KMS-11 (cell line): ENCODE results near the gene AMIGO2.

Source experiments
- H2AFZ ChIP-seq: fragments of 200-600 bp; sonication (generic); 2 replicates; pipeline ENCODE4 v1.6.1; 2016; ENCODE audit warnings: antibody characterized with exemption, mixed run types, low read depth
- H3K27ac ChIP-seq: fragments of 200-600 bp; sonication (generic); 2 replicates; pipeline ENCODE4 v1.6.1; 2016; ENCODE audit warnings: mild to moderate bottlenecking, mixed run types
- H3K27me3 ChIP-seq: fragments of 200-600 bp; sonication (generic); 2 replicates; pipeline ENCODE4 v1.6.1; 2017; ENCODE audit warnings: mild to moderate bottlenecking, low read depth, mixed run types, moderate library complexity; ENCODE audit not compliant: insufficient read depth
- H3K36me3 ChIP-seq: fragments of 200-600 bp; sonication (generic); 2 replicates; pipeline ENCODE4 v1.6.1; 2017; ENCODE audit warnings: mild to moderate bottlenecking, mixed run types; ENCODE audit not compliant: insufficient read depth
- H3K4me1 ChIP-seq: fragments of 200-600 bp; sonication (generic); 2 replicates; pipeline ENCODE4 v1.6.1; 2016; ENCODE audit warnings: mild to moderate bottlenecking, low read depth, mixed run types; ENCODE audit not compliant: poor library complexity, severe bottlenecking
- H3K4me2 ChIP-seq: fragments of 200-600 bp; sonication (generic); 2 replicates; pipeline ENCODE4 v1.7.0; 2016; ENCODE audit warnings: mild to moderate bottlenecking, mixed run types
- H3K4me3 ChIP-seq: fragments of 200-600 bp; sonication (generic); IDR thresholded peaks from 2 replicates; pipeline ENCODE4 v1.6.1; 2017; ENCODE audit warnings: low read depth, low read length, mixed read lengths; ENCODE audit not compliant: insufficient read depth
- H3K79me2 ChIP-seq: fragments of 200-600 bp; sonication (generic); 2 replicates; pipeline ENCODE4 v1.6.1; 2016; ENCODE audit warnings: low read depth, mixed run types; ENCODE audit not compliant: insufficient read depth
- H3K9ac ChIP-seq: fragments of 200-600 bp; sonication (generic); 2 replicates; pipeline ENCODE4 v1.6.1; 2016; ENCODE audit warnings: mild to moderate bottlenecking, mixed run types
- H4K20me1 ChIP-seq: fragments of 200-600 bp; sonication (generic); 2 replicates; pipeline ENCODE4 v1.6.1; 2016; ENCODE audit warnings: mild to moderate bottlenecking, mixed run types; ENCODE audit not compliant: insufficient read depth
- TF ChIP-seq, protein P1 (sequence below): fragments of 200-600 bp; sonication (generic); conservative IDR thresholded peaks from 2 replicates; pipeline ENCODE4 v1.6.1; 2017; ENCODE audit warnings: low read depth, mild to moderate bottlenecking, antibody characterized with exemption, low read length, moderate library complexity, mixed read lengths

AMIGO2 gene

DNA sequence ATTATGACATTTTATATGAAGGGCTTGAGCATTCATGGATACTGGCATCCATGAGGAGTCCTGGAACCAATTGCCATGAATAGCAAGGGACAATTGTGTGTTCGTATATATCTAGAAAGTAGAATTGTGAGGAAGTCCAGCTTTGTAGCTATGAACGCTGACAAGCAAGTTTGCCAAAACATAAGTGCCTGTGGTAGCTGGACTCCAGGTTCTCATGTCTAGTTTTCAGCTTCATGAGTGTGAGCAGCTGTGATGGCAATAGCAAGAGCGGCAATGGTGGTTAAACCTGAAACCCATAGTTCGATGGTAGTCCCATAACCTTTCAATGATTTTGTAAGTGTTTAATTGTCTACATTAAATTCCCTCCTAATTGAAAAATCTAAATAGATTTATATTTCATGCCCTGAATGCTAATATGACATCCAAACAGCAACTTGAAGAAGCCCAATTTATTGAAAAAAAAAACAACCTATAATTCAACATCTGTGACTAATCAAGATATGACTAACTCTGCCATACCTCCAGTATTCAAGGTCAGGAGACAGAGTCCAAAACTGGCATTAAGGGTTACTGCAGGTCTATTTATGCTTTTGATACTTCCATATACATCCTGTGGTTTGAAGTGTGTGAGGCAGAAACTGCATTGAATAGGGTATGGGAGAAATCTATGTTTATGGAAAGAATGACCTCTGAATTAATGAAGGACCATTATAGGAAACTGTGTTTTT lies 50.6 kb downstream of the AMIGO2 start:
- Histone ChIP-seq H3K9ac (no peak overlapping the region), H3K4me3 (no peak overlapping the region), H3K27ac (no peak overlapping the region), H2AFZ (no peak overlapping the region), H3K4me1 (peaks cover 12% of the 10 kb centered on the region), H3K4me2 (no peak overlapping the region; the same call in 1 of the 2 replicates), H3K36me3 (no peaks in the 10 kb centered on the region), H3K27me3 (no peaks in the 10 kb centered on the region), H3K79me2 (no peaks in the 10 kb centered on the region), H4K20me1 (no peaks in the 10 kb centered on the region)
- TF ChIP-seq, protein P1, sequence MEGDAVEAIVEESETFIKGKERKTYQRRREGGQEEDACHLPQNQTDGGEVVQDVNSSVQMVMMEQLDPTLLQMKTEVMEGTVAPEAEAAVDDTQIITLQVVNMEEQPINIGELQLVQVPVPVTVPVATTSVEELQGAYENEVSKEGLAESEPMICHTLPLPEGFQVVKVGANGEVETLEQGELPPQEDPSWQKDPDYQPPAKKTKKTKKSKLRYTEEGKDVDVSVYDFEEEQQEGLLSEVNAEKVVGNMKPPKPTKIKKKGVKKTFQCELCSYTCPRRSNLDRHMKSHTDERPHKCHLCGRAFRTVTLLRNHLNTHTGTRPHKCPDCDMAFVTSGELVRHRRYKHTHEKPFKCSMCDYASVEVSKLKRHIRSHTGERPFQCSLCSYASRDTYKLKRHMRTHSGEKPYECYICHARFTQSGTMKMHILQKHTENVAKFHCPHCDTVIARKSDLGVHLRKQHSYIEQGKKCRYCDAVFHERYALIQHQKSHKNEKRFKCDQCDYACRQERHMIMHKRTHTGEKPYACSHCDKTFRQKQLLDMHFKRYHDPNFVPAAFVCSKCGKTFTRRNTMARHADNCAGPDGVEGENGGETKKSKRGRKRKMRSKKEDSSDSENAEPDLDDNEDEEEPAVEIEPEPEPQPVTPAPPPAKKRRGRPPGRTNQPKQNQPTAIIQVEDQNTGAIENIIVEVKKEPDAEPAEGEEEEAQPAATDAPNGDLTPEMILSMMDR = no peak

DNA sequence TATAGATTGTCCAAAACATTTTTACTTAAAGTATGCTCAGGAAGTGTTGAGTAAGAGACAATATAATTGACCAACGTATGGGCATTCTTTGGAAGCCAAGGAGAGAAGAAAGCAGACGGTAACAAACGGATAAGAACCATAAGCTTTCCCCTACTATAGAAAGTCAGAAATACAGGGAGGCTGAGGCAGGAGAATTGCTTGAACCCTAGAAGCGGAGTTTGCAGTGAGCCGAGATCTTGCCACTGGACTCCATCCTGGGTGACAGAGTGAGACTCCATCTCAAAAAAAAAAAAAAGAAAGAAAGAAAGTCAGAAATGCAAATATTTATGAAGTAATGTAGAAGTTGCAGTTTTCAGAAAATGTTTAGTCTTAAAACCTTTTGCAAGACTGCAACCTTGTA lies 51.6 kb downstream of the AMIGO2 start:
- no peak overlapping the region for H3K9ac ChIP-seq
- H3K27me3 ChIP-seq = no peaks in the 10 kb centered on the region
- TF ChIP-seq, protein P1 = no peak
- no peak overlapping the region for H3K27ac ChIP-seq
- no peaks in the 10 kb centered on the region for H3K79me2 ChIP-seq
- no peaks in the 10 kb centered on the region for H3K36me3 ChIP-seq
- no peak overlapping the region for H3K4me2 ChIP-seq
- H2AFZ ChIP-seq = no peak overlapping the region
- H3K4me1 ChIP-seq = peaks cover 12% of the 10 kb centered on the region
- H3K4me3 ChIP-seq = no peak overlapping the region
- H4K20me1 ChIP-seq = no peaks in the 10 kb centered on the region
